ENCODE results near the gene UBXN10.

The UBXN10 gene, protein sequence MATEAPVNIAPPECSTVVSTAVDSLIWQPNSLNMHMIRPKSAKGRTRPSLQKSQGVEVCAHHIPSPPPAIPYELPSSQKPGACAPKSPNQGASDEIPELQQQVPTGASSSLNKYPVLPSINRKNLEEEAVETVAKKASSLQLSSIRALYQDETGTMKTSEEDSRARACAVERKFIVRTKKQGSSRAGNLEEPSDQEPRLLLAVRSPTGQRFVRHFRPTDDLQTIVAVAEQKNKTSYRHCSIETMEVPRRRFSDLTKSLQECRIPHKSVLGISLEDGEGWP

DNA sequence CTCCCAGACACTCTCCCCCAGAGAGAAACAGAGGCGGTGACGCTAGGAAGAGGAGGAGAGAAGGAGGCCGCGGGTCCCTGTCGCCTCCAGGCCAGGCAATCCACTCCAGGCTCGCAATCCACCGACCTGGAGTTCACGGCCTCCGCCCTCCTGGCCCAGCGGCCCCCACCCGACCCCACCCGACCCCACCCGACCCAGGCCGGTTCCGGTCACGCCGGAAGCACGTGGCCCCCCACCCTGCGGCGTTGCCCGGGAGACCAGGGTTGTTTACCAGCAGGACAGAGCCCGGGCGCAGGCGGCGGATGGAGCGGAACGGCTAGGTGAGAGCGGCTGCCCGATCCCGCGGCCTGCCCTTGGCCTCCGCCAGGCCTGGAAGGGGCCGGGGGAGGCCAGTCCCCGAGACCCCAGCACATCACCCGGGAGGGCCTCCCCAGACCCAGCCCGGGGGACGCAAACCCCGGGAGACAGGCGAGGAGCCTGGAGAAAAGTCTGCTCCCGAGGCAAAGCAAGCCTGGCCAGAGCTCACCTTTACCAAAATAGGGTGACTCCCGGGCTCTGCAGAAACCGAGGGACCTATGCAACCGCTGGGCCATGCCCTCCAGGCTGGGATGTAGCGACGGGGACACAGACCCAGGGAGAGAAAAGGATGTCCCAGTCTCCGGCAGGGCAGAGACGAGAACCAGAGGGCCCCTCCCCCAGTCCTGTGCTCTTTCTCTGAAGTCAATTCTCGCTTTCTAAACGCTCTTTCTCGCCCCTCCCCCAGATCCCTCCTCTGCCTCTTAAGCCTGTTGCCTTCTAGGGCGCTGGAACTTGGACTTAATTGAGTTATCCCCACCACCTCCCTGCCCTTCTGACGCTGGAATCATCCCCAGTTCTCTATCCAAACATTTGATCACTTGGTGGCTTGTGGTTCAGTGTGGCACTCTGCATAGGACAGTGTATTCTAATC, at the start of gene UBXN10, which contains the start of gene PLA2G2C:
UBXN10 (plus strand) TSS at position 263 of the 949 bp plus-strand sequence. CDS start 4,466 bp downstream, outside the sequence.
PLA2G2C (minus strand) TSS at position 685 of the 949 bp plus-strand sequence. CDS start 9,155 bp downstream, outside the sequence.
- DNase-seq: peak; percentile 74

DNA sequence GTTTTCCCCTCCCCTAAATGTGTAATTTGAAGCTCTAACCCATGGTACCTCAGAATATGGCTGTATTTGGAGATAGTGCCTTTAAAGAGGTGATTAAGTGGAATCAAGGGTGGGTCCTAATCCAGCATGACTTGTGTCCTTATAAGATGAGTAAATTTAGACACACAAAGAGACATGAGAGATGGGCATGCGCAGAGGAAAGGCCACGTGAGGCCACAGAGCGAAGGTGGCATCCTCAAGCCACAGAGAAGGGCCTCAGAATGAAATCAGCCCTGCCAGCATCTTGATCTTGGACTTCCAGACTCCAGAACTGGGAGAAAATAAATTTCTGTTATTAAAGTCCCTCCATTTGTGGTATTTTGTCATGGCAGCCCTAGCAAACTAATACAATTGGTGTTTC, 49.6 kb upstream of the UBXN10 start:
- no peak for DNase-seq

- DNase-seq: no peak
Observed at GRCh38 chr1:20137055-20137454, 48.8 kb upstream of the UBXN10 start.

- DNase-seq: no peak
Observed at GRCh38 chr1:20137604-20138003, 48.3 kb upstream of the UBXN10 start.

GRCh38 chr1:20138346-20138745, 47.5 kb upstream of the UBXN10 start:
- DNase-seq: no peak

DNA sequence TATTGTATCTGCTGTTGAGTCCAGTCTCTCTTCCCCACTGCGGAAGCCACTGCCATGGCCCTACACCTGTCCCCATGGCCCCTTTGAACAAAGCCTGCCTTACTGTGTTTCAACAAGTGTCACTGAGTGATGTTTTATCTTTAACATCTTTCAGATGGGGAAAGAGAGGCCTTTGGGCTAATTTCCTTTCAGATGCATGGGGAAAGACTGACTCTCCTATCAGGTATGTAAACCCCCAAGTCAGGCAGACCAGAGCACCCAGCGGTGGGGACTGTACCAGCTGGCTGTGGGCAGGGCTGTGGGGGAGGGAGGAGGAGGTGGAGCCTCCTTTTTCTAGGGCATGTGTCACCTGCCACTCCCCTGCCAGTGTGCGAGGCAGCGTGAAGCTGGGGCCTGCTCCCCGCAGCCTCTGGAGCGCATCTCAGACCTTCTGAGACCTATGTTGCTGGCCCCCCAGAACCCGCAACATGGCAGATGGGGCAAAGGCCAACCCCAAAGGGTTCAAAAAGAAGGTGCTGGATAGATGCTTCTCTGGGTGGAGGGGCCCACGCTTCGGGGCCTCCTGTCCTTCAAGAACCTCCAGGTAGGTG, 46.8 kb upstream of the UBXN10 start, which contains the start of gene PLA2G2F:
PLA2G2F (plus strand) TSS at position 363 of the 590 bp plus-strand sequence; CDS start at position 468, 105 bp downstream.
- no peak for DNase-seq

DNA sequence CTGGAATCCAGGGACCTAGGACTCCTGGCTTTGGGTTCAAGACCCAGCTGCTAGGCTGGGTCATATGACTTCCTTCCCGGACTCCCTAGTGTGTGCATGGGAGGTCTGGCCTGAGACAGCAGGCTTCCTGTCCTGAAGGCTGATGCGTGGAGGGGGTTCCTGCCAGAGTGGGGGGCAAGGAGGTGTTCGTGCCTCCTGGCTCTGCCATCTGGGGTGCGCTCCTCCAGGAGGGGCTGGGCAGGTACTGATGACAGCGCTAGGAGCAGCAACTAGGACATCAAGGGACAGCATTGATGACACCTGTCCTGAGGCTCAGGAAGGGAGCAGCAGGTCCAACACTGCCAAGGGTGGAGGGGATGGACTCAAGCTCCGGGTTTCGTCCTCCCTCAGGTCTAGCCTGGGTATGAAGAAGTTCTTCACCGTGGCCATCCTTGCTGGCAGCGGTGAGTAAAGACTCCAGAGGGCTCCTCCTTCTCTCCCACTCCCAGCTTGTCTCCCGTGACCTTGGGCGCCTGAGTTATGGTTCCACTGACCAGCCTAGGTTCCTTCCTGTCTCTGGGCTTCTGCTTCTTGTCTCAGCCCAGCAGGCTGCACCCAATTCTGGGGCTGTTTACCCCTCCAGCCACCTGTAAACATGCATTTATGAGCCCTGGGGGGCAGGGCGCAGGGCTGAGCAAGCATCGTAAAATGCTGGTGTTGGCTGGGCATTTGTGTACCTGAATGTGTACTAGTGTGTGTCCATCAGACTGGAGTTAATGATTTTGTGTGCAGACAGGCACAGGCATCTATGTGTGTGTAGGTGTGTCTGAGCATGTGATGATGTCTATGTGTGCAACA, 45.9 kb upstream of the UBXN10 start:
- DNase-seq: no peak

- no peak for DNase-seq
Observed at GRCh38 chr1:20141001-20141400, 44.9 kb upstream of the UBXN10 start.

- no peak for DNase-seq
Observed at GRCh38 chr1:20141466-20141865, 44.4 kb upstream of the UBXN10 start.

DNA sequence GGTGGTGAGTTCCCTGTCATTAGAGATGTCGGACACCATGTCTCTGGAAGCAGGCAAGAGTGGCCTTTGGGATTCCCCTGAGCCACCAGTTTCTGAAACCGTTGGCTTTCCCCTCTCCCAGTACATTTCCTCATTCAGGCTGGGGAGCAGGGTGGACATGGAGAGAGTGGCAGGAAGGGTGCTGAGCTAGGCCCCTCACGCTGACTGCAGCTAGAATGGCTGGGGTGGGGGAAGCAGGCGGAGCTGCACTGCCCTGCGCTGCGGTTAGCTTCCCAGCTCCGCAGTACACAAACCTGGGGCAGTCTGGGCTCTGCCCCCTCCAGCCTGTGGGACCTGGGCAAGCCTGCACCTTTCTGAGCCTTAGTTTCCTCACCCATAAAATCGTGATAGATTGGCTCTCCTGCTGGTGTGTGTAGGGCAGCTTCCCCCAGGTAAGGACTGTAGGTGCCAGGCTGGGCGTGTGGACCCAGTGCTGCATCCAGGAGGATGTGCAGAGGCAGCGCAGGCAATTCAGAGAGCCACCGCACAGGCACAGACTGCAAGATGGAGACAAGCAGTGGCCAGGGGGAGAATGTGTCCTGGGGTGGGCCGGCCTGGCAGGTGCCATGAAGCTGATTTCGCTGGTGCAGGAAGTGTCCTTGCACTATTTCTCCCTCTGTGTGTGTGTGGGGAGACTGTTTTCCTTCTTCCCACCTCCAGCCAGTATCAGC, 43.7 kb upstream of the UBXN10 start:
- no peak for DNase-seq

- DNase-seq: no peak
Observed at GRCh38 chr1:20143318-20143717, 42.6 kb upstream of the UBXN10 start.

DNA sequence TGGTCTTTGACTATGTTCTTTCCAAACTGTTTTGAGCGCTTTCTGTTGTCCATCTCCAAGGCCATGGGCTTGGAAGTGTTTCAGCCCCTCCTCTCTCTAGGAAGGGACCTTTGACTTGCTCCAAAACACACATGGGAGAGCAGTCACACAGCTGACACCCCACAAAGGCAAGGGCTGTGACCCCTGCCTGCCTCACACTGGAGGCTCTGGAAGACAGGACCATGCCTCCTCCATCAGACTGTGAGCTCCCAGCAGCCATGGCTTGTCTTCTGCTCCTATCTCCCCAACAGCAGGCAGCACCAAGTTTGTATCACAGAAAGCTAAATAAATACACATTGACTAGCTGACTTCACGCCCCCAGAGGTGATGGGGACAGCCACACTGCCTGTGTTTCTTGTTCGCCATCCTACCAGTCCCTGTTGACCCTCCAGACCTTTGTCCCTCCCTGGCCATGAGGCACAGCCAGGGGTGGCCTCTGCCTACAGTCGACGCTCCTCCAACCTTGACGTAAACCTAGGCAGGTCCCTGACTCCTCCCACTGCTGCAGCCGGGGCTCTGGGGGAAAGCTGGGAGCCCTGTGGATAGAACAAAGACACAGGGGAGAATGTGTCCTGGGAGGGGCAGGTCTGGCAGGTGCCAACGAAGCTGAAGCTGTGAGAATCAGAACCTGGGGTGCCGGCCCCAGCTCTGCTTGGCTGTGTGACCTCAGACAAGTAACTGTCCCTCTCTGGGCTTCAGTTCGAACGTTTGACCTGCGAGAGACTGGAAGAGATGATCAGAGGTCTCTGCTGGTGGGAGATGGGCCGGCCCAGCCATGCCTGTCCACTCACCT, 41.9 kb upstream of the UBXN10 start:
- no peak for DNase-seq

- DNase-seq: no peak
Observed at GRCh38 chr1:20147846-20148570, 37.9 kb upstream of the UBXN10 start.

DNA sequence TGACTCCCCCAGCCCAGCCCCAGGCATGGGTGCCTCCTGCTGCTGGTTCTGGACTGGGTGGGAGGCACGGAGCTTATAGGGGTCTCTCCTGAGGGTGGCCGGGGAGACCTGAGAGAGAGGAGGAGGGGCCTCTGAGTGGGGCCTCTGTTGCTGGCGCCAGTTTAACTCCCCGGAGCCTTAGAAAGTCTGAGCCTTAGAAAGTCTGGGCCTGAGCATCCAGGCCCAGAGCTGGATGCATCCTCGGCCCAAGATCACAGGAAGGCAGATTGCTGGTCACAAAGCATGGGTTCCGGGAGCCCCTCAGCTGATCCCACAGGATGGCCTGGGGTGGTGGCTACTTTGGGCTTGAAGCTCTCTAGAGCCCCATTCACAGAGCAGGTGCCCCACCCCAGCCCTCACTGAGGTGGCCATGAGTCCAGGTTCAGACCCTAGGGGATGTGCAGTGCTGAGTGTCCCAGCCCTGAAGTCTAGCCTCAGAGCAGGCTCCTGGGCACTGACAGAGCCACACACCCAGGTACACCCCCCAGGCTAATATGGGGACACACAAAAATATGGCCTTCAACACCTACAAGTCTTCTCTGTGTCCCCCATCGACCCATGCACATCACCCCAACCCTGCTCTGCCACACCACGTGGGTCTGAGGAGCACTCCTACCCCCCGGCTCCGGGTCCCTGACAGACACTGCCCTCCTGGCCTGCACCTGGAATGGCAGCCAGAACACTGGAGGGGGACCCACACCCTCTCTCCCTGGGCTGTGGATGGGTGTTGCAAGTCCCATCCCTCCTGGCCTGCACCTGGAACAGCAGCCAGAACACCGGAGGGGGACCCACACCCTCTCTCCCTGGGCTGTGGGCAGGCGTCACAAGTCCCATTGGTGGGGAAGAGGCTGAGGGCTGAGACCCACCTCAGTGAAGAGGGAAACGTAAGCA, 37.1 kb upstream of the UBXN10 start:
- DNase-seq: no peak

DNA sequence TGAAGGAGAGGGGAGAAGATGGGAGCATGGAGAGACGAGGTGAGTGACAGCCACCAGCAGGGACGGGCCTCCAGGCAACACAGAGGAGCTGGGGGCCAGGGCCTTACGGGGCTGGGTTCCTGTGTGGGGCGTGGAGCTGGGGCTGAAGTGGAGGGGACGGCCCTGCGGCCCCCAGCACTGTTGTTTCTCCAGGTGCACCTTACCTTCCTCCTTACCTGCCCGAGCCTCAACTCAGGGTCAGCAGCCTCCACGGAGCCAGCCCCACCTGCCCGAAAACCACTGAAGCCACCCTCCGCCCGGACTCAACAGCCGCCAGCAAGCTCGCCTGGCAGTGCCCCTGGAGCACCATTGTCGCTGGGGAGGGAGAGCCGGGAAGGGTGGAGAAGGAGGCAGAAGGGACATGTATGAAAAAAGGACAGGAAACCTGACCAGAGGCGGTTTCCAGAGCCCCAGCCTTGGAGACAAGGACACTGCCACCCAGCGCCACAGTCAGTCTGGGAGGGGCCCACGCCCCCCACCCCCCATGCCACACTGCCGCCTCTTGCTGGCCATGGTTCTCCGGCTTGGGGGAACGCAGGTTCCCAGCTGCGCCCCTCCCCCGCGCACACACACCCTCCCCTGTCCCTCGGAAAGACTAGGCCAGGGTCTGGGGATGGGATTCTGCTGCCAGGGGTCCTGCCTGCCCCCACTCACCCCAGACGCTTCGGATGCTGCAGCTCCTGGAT, 36.1 kb upstream of the UBXN10 start:
- no peak for DNase-seq

DNA sequence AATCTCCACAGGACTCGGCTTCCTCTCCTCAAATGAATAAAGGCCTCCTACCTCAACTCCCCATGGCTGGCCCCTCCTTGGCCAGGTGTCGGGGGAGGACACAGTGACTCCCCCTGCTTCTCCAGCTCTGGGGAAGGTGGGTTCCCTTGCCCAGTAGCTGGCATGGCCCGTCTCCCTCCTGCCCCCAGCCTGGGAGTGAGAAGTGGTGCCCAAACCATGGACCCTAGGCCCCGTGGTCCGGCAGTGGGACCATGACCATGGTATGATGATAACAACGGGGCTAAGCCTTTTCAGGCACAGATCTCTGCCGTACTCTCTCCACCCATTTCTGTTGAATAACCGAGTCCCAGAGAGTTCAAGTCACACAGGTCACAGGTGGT, 35.6 kb upstream of the UBXN10 start:
- DNase-seq: no peak

DNA sequence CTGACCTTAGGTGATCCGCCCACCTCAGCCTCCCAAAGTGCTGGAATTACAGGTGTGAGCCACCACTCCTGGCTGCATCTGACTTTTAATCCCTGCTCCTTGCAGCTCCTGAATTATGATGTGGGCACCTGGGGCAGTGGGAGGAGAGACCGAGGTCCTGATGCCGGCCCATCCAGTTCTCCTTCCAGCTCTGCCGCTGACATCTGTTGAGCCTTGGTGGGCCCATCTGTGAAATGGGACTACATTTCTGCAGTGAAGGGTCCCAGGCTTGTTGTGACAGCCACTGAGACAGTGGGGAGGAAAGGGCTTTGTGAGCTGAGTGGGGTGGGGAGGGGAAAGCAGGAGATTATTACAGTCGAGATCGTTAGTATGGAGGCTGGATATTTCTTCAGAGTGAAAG, 34.9 kb upstream of the UBXN10 start:
- no peak for DNase-seq

GRCh38 chr1:20151906-20152598, 33.8 kb upstream of the UBXN10 start:
- DNase-seq: peak; percentile 86

Data from hematopoietic multipotent progenitor cell treated with erythropoietin and hydrocortisone succinate and interleukin-3 and kit ligand, for 4 days (in vitro differentiated cells).